Measurements from ENCODE around the gene CDH24. TPM values are rescaled to one million over a fixed set of nuclear protein-coding genes. Genes with fewer than 3 reads are reported as not detected.

CDH24 gene
- total RNA-seq, 1 experiment from 2014 or later, result 17.9 TPM

DNA sequence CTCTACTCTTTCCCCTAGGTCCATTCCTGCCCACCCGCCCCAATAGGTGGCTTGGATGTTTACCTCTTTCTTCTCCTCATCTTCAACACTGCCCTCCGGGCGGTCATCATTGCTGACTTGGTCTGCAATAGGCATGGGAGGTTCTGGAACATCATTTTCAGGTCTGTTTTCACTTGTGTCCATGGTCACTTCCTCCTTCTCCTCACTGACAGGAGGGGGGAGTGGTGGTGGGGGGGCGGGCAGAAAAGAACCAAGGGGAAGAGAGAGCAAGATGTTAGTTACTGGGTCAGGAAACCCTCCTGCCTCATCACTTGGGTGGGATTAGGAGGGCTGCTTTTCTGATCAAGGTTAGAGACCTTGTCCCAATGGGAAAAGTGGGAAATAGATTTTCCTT, 12.1 kb upstream of the CDH24 start:
- peaks cover 71% of the 10 kb centered on the region for H3K36me3 Mint-ChIP-seq
- H3K27me3 Mint-ChIP-seq (ENCODE audit: low read depth), result no peaks in the 10 kb centered on the region
- ChIA-PET CTCF (interaction anchor here (0.6 to 4.6 kb wide), 91 partner anchors 8 to 399 kb away, joined by 3 to 160 read pairs (median 6); partner anchors contain the start of genes ACIN1, AJUBA, BCL2L2 and C14orf119), POLR2A (interaction anchor here (0.6 to 2.0 kb wide), 4 partner anchors 11 to 1515 kb away, joined by 3 to 12 read pairs (median 8); partner anchors contain the start of genes ACIN1 and C14orf119)
- DNase-seq (ENCODE audit: low spot score) (no peak), ATAC-seq (no peak)
- H3K4me3 Mint-ChIP-seq, result peak overlapping the region; percentile 95
- H3K4me1 Mint-ChIP-seq, result peaks cover 38% of the 10 kb centered on the region
- no peaks in the 10 kb centered on the region for H3K9me3 Mint-ChIP-seq
- no peak for TF ChIP-seq NR1H2 (CRISPR knock-in tag; IDR thresholded peaks at IDR 0.05)
- TF ChIP-seq, protein P1, sequence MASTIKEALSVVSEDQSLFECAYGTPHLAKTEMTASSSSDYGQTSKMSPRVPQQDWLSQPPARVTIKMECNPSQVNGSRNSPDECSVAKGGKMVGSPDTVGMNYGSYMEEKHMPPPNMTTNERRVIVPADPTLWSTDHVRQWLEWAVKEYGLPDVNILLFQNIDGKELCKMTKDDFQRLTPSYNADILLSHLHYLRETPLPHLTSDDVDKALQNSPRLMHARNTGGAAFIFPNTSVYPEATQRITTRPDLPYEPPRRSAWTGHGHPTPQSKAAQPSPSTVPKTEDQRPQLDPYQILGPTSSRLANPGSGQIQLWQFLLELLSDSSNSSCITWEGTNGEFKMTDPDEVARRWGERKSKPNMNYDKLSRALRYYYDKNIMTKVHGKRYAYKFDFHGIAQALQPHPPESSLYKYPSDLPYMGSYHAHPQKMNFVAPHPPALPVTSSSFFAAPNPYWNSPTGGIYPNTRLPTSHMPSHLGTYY (CRISPR knock-in tag; IDR thresholded peaks at IDR 0.05), result no peak
- TF ChIP-seq, protein P2, sequence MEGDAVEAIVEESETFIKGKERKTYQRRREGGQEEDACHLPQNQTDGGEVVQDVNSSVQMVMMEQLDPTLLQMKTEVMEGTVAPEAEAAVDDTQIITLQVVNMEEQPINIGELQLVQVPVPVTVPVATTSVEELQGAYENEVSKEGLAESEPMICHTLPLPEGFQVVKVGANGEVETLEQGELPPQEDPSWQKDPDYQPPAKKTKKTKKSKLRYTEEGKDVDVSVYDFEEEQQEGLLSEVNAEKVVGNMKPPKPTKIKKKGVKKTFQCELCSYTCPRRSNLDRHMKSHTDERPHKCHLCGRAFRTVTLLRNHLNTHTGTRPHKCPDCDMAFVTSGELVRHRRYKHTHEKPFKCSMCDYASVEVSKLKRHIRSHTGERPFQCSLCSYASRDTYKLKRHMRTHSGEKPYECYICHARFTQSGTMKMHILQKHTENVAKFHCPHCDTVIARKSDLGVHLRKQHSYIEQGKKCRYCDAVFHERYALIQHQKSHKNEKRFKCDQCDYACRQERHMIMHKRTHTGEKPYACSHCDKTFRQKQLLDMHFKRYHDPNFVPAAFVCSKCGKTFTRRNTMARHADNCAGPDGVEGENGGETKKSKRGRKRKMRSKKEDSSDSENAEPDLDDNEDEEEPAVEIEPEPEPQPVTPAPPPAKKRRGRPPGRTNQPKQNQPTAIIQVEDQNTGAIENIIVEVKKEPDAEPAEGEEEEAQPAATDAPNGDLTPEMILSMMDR (IDR thresholded peaks at IDR 0.05), result no peak
- TF ChIP-seq, protein P3, sequence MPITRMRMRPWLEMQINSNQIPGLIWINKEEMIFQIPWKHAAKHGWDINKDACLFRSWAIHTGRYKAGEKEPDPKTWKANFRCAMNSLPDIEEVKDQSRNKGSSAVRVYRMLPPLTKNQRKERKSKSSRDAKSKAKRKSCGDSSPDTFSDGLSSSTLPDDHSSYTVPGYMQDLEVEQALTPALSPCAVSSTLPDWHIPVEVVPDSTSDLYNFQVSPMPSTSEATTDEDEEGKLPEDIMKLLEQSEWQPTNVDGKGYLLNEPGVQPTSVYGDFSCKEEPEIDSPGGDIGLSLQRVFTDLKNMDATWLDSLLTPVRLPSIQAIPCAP (CRISPR knock-in tag; IDR thresholded peaks at IDR 0.05), result no peak
- H3K27ac Mint-ChIP-seq, result peak overlapping the region; percentile 71

DNA sequence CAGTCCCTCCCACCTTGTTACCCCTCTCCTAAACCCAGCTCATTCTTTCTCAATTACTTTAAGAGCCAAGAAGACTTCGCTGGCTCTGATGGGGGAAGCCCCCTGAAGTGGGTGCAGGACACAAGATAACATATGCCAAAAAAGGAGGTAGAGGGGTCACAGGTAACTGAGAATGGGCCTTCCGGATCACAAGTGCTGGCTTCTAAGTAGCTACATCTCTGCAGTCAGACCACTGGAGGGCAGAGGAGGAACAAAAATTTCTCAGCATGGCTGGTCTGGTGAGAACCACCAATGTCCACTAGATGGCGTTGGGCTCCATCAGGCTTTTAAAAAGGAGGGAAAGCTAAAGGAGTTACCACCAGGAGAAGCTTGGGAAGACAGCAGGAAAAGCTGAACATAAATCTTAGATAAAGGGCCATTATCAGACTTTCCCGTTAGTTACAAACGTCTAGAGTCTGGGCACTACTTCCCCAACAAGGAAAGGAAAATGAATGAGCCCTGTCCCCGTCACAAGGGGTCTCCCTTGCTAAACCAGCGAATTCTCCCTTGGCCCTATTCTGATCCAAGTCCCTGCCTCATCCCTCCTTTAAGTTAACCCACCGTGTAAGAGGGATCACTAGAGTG, 11.6 kb upstream of the CDH24 start:
- peaks cover 38% of the 10 kb centered on the region for H3K4me1 Mint-ChIP-seq
- ChIA-PET CTCF (interaction anchor here (0.5 to 2.2 kb wide), 100 partner anchors 9 to 1353 kb away, joined by 3 to 160 read pairs (median 5); partner anchors contain the start of genes ACIN1, AJUBA, BCL2L2 and C14orf119), POLR2A (interaction anchor here (0.6 to 2.0 kb wide), 7 partner anchors 10 to 1515 kb away, joined by 3 to 12 read pairs (median 5); partner anchors contain the start of genes ACIN1 and C14orf119)
- H3K36me3 Mint-ChIP-seq, result peaks cover 73% of the 10 kb centered on the region
- peak overlapping the region; percentile 71; the same call in 1 of the 2 replicates for H3K27ac Mint-ChIP-seq
- peak; percentile 70 for ATAC-seq
- no peak for TF ChIP-seq JUN (CRISPR knock-in tag; IDR thresholded peaks at IDR 0.05)
- no peak for TF ChIP-seq SMAD3 (CRISPR knock-in tag; IDR thresholded peaks at IDR 0.05; ENCODE audit: borderline replicate concordance)
- no peak for TF ChIP-seq ZNF263 (CRISPR knock-in tag; IDR thresholded peaks at IDR 0.05; ENCODE audit: low read depth)
- TF ChIP-seq GABPB1 (CRISPR knock-in tag; IDR thresholded peaks at IDR 0.05), result peak; percentile 13; the same call in 1 of the 2 replicates
- no peak for TF ChIP-seq IRF2 (CRISPR knock-in tag; IDR thresholded peaks at IDR 0.05; ENCODE audit: borderline replicate concordance, low read depth)
- TF ChIP-seq, protein P2 (IDR thresholded peaks at IDR 0.05), result peak; percentile 74
- TF ChIP-seq GTF2I (CRISPR knock-in tag; conservative IDR thresholded peaks at IDR 0.05), result no peak
- TF ChIP-seq, protein P4, sequence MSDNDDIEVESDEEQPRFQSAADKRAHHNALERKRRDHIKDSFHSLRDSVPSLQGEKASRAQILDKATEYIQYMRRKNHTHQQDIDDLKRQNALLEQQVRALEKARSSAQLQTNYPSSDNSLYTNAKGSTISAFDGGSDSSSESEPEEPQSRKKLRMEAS (CRISPR knock-in tag; IDR thresholded peaks at IDR 0.05), result 0 out of 2 replicates have a peak, but pooled peaks have one; percentile 41
- TF ChIP-seq TEAD1 (CRISPR knock-in tag; IDR thresholded peaks at IDR 0.05), result no peak
- TF ChIP-seq, protein P5, sequence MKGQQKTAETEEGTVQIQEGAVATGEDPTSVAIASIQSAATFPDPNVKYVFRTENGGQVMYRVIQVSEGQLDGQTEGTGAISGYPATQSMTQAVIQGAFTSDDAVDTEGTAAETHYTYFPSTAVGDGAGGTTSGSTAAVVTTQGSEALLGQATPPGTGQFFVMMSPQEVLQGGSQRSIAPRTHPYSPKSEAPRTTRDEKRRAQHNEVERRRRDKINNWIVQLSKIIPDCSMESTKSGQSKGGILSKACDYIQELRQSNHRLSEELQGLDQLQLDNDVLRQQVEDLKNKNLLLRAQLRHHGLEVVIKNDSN (CRISPR knock-in tag; IDR thresholded peaks at IDR 0.05), result no peak
- TF ChIP-seq, protein P6, sequence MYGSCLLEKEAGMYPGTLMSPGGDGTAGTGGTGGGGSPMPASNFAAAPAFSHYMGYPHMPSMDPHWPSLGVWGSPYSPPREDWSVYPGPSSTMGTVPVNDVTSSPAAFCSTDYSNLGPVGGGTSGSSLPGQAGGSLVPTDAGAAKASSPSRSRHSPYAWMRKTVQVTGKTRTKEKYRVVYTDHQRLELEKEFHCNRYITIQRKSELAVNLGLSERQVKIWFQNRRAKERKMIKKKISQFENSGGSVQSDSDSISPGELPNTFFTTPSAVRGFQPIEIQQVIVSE (CRISPR knock-in tag; IDR thresholded peaks at IDR 0.05; ENCODE audit: borderline replicate concordance), result no peak
- TF ChIP-seq, protein P7, sequence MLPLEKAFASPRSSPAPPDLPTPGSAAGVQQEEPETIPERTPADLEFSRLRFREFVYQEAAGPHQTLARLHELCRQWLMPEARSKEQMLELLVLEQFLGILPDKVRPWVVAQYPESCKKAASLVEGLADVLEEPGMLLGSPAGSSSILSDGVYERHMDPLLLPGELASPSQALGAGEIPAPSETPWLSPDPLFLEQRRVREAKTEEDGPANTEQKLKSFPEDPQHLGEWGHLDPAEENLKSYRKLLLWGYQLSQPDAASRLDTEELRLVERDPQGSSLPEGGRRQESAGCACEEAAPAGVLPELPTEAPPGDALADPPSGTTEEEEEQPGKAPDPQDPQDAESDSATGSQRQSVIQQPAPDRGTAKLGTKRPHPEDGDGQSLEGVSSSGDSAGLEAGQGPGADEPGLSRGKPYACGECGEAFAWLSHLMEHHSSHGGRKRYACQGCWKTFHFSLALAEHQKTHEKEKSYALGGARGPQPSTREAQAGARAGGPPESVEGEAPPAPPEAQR (CRISPR knock-in tag; IDR thresholded peaks at IDR 0.05), result no peak
- TF ChIP-seq, protein P8, sequence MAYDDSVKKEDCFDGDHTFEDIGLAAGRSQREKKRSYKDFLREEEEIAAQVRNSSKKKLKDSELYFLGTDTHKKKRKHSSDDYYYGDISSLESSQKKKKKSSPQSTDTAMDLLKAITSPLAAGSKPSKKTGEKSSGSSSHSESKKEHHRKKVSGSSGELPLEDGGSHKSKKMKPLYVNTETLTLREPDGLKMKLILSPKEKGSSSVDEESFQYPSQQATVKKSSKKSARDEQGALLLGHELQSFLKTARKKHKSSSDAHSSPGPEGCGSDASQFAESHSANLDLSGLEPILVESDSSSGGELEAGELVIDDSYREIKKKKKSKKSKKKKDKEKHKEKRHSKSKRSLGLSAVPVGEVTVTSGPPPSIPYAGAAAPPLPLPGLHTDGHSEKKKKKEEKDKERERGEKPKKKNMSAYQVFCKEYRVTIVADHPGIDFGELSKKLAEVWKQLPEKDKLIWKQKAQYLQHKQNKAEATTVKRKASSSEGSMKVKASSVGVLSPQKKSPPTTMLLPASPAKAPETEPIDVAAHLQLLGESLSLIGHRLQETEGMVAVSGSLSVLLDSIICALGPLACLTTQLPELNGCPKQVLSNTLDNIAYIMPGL (CRISPR knock-in tag; IDR thresholded peaks at IDR 0.05), result peak; percentile 54; the same call in 1 of the 2 replicates
- DNase-seq (ENCODE audit: low spot score), result peak; percentile 86
- H3K27me3 Mint-ChIP-seq (ENCODE audit: low read depth), result no peaks in the 10 kb centered on the region
- no peaks in the 10 kb centered on the region for H3K9me3 Mint-ChIP-seq
- H3K4me3 Mint-ChIP-seq, result peak overlapping the region; percentile 48

Data from WTC11 (cell line).